Uterus (tissue), 2 donors: ENCODE results near the gene TBXAS1.

ENCODE experiments used
- POLR2A ChIP-seq, 2 donors: fragments of 450-650 bp; IDR thresholded peaks; one replicate each; pipeline ENCODE4 v1.6.1; 2016; ENCODE audit warnings: antibody characterized with exemption in 2 of 2, mild to moderate bottlenecking in 1 of 2, moderate library complexity in 1 of 2
- TF ChIP-seq, protein P1 (sequence below), 4 experiments: fragments of 200-600 bp in 2 of 4; fragments of 450-650 bp in 2 of 4; sonication (generic) in 2 of 4; IDR thresholded peaks; one replicate each; pipeline ENCODE4 v1.5.1; 2016 to 2019; ENCODE audit warnings: antibody characterized with exemption in 4 of 4, mild to moderate bottlenecking in 2 of 4, moderate library complexity in 1 of 4

- TF ChIP-seq, protein P1, sequence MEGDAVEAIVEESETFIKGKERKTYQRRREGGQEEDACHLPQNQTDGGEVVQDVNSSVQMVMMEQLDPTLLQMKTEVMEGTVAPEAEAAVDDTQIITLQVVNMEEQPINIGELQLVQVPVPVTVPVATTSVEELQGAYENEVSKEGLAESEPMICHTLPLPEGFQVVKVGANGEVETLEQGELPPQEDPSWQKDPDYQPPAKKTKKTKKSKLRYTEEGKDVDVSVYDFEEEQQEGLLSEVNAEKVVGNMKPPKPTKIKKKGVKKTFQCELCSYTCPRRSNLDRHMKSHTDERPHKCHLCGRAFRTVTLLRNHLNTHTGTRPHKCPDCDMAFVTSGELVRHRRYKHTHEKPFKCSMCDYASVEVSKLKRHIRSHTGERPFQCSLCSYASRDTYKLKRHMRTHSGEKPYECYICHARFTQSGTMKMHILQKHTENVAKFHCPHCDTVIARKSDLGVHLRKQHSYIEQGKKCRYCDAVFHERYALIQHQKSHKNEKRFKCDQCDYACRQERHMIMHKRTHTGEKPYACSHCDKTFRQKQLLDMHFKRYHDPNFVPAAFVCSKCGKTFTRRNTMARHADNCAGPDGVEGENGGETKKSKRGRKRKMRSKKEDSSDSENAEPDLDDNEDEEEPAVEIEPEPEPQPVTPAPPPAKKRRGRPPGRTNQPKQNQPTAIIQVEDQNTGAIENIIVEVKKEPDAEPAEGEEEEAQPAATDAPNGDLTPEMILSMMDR (IDR thresholded peaks at IDR 0.05) = no peak
- TF ChIP-seq POLR2A (IDR thresholded peaks at IDR 0.05) = no peak
Observed at GRCh38 chr7:139973101-139974050, 144.3 kb downstream of the TBXAS1 start.
